Prostate gland (tissue), 2 donors: Measurements from ENCODE around the gene COL5A1. TPM values are rescaled to one million over a fixed set of nuclear protein-coding genes. Genes with fewer than 3 reads are reported as not detected.
"Not testable (repeated sequence)": the region's sequence is repeated elsewhere in the genome, so short reads cannot be mapped to it uniquely, and the experiment has no call there.

Experiments used
- DNase-seq: peaks from one replicate; pipeline ENCODE4 v3.0.0-alpha.2; 2019; ENCODE audit warnings: low spot score
- H3K27ac ChIP-seq, 2 donors: fragments of 200-600 bp; sonication (generic); 2 replicates each; pipeline ENCODE4 v1.5.1; 2017 to 2019
- H3K27me3 ChIP-seq: fragments of 200-600 bp; sonication (generic); replicated peaks from 2 replicates; pipeline ENCODE4 v1.5.1; 2019; ENCODE audit not compliant: insufficient read depth
- H3K36me3 ChIP-seq, 2 donors: fragments of 200-600 bp; sonication (generic); 1 replicate in 1 of 2; 2 replicates in 1 of 2; pipeline versions ENCODE4 v1.5.1 to v1.8.1; 2017 to 2019
- H3K4me1 ChIP-seq: fragments of 200-600 bp; sonication (generic); replicated peaks from 2 replicates; pipeline ENCODE4 v1.5.1; 2019
- H3K4me3 ChIP-seq, 2 donors: fragments of 200-600 bp; sonication (generic); 2 replicates each; pipeline ENCODE4 v1.5.1; 2017 to 2019
- H3K9me3 ChIP-seq: fragments of 200-600 bp; sonication (generic); 2 replicates; pipeline ENCODE4 v1.5.1; 2017
- CTCF ChIP-seq, 4 experiments: fragments of 200-600 bp in 2 of 4; fragments of 450-650 bp in 2 of 4; sonication (generic) in 2 of 4; IDR thresholded peaks; 1 replicate in 3 of 4; 2 replicates in 1 of 4; pipeline ENCODE4 v1.5.1; 2016 to 2019; ENCODE audit warnings: antibody characterized with exemption in 4 of 4, mild to moderate bottlenecking in 2 of 4, moderate library complexity in 2 of 4
- POLR2A ChIP-seq: fragments of 450-650 bp; IDR thresholded peaks from one replicate; pipeline ENCODE4 v1.6.1; 2016; ENCODE audit warnings: antibody characterized with exemption, mild to moderate bottlenecking
- POLR2AphosphoS5 ChIP-seq: sonication (generic); formaldehyde crosslinking; IDR thresholded peaks from one replicate; pipeline ENCODE4 v1.6.1; 2017; ENCODE audit warnings: antibody characterized with exemption
- WGBS: methylation state at CpG from one replicate; pipeline ENCODE4 v1.1.5; 2018; 5-methylcytosine and 5-hydroxymethylcytosine counted together
- intact Hi-C: fragments of 100-400 bp; cut with DNase I; formaldehyde crosslinking; loops from one replicate; pipeline ENCODE4 v1.14.2; 2022
- total RNA-seq, 2 donors: library from RNA; depleted of rRNA; stranded (reverse); fragments of >200 nt; gene quantifications; one replicate each; pipeline ENCODE4 v1.1.0, GENCODE V29; 2016

COL5A1 gene
- total RNA-seq, 2 donors from 2014 or later, result 16.9 to 36.0 TPM

DNA sequence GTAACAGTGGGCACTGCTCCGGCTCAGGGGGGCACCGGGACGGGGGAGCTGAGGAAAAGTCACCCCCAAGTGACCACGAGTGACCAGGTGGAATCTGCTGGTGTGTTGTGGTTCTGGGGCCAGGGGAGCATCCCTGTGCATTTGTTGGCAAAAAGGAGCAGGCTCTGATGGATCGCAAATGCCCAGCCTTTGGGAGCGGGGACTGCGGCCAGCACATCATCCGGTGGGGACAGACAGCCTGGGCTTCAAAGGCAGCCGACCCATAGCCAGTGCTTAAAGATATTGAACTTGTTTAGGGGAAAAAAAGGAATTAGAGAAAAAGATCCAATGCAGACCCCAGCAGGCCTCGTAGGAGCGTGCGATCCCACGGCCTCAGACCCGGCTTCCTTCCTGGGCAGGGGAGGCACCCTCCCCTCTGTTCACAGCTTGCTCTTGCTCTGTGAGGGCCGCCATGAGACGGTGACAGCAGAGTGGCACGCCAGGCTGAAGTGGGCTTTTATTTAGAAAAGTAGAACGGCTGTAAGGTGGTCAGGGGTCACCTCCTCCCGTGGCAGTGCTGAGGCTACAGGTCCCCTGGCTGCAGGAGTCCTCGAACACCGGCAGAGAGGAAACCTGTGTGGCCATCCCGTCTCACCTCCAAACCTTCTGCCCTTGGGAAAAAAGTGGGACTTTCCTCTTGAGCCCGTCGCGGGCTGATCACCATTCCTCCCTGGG lies 41.2 kb downstream of the COL5A1 start:
- Histone ChIP-seq H3K27ac (no peak overlapping the region), H3K4me3 (no peak overlapping the region), H3K27me3 (no peaks in the 10 kb centered on the region), H3K4me1 (no peaks in the 10 kb centered on the region), H3K36me3 (no peaks in the 10 kb centered on the region), H3K9me3 (no peaks in the 10 kb centered on the region)
- intact Hi-C loops, result loop anchor here (5.0 kb wide), 2 partner anchors 36 to 226 kb away; no protein-coding TSS in a partner anchor
- TF ChIP-seq POLR2A, result no peak
- DNase-seq, result no peak
- 74% methylated on average over 25 of the region's 25 CpGs for WGBS

- Histone ChIP-seq H3K27ac (no peak overlapping the region), H3K36me3 (no peaks in the 10 kb centered on the region), H3K4me1 (no peaks in the 10 kb centered on the region), H3K4me3 (no peak overlapping the region), H3K27me3 (no peaks in the 10 kb centered on the region), H3K9me3 (no peaks in the 10 kb centered on the region)
- DNase-seq, result no peak
- TF ChIP-seq CTCF (IDR thresholded peaks at IDR 0.05) (no peak), POLR2A (no peak), POLR2AphosphoS5 (no peak)
- intact Hi-C loops, result loop anchor here (5.0 kb wide), 2 partner anchors 37 to 227 kb away; no protein-coding TSS in a partner anchor
- 75% methylated on average over 22 of the region's 22 CpGs for WGBS
Observed at GRCh38 chr9:134683714-134684374, 42.2 kb downstream of the COL5A1 start.

GRCh38 chr9:134684375-134684723 lies 42.7 kb downstream of the COL5A1 start:
- H3K9me3 ChIP-seq, result no peaks in the 10 kb centered on the region
- DNase-seq, result no peak
- no peak overlapping the region for H3K27ac ChIP-seq
- H3K27me3 ChIP-seq, result no peaks in the 10 kb centered on the region
- no peak for TF ChIP-seq POLR2A
- no peak for TF ChIP-seq CTCF (IDR thresholded peaks at IDR 0.05)
- TF ChIP-seq POLR2AphosphoS5, result no peak
- no peaks in the 10 kb centered on the region for H3K36me3 ChIP-seq
- WGBS, result 99% methylated on average over 3 of the region's 3 CpGs
- intact Hi-C loops, result loop anchor here (5.0 kb wide), 2 partner anchors 37 to 227 kb away; no protein-coding TSS in a partner anchor
- H3K4me1 ChIP-seq, result no peaks in the 10 kb centered on the region
- no peak overlapping the region for H3K4me3 ChIP-seq

DNA sequence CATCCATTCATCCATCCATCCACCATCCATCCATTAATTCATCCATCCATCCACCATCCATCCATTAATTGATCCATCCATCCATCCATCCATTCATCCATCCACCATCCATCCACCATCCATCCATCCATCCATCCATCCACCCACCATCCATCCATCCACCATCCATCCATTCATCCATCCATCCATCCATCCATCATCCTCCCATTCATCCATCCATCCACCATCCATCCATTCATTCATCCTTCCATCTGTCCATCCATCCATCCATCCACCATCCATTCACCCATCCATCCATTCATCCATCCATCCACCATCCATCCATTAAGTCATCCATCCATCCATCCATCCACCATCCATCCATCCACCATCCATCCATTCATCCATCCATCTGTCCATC lies 43.3 kb downstream of the COL5A1 start:
- intact Hi-C loops, result loop anchor here (5.0 kb wide), 2 partner anchors 38 to 228 kb away; no protein-coding TSS in a partner anchor
- not testable (repeated sequence) for H3K27me3 ChIP-seq, H3K4me3 ChIP-seq, H3K4me1 ChIP-seq, DNase-seq, H3K36me3 ChIP-seq, H3K9me3 ChIP-seq, H3K27ac ChIP-seq

GRCh38 chr9:134685784-134686183 lies 44.2 kb downstream of the COL5A1 start:
- H3K4me3 ChIP-seq, result no peak overlapping the region
- no peaks in the 10 kb centered on the region for H3K36me3 ChIP-seq
- H3K27me3 ChIP-seq, result no peaks in the 10 kb centered on the region
- no peak overlapping the region for H3K27ac ChIP-seq
- TF ChIP-seq POLR2AphosphoS5 (no peak), CTCF (IDR thresholded peaks at IDR 0.05) (no peak), POLR2A (no peak)
- no peaks in the 10 kb centered on the region for H3K4me1 ChIP-seq
- H3K9me3 ChIP-seq, result no peaks in the 10 kb centered on the region
- intact Hi-C loops, result no loop called here
- DNase-seq, result no peak
- WGBS, result 91% methylated on average over 3 of the region's 3 CpGs

DNA sequence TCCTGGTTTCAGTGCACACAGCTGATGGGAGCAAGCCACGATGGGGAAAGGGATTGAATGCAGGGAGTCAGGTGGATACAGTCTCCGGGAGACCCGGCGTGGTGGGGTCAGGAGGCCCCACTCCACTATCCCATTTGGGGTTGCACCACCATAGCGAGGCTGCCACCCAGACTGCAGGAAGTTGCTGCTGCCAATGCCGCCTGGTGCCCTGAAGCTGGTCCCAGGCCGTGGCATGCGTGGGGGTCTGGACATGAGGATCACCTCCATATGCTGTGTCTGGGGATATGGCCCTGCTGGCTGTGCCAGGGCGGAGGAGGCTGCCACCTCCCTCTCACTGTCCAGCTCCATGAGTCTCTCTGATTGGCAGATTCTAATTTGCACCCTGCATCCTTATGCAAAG lies 45.3 kb downstream of the COL5A1 start:
- DNase-seq, result no peak
- Histone ChIP-seq H3K9me3 (no peaks in the 10 kb centered on the region), H3K36me3 (no peaks in the 10 kb centered on the region), H3K4me3 (no peak overlapping the region), H3K4me1 (no peaks in the 10 kb centered on the region), H3K27me3 (no peaks in the 10 kb centered on the region), H3K27ac (no peak overlapping the region)
- no peak for TF ChIP-seq CTCF (IDR thresholded peaks at IDR 0.05)
- TF ChIP-seq POLR2A, result no peak
- no peak for TF ChIP-seq POLR2AphosphoS5
- intact Hi-C loops, result no loop called here
- 90% methylated on average over 8 of the region's 9 CpGs for WGBS
